ENCODE measurements around the gene OSCP1. TPM values are rescaled to one million over a fixed set of nuclear protein-coding genes. Genes with fewer than 3 reads are reported as not detected.
A peak's percentile ranks its signal among the peaks of the same experiment; 100 is the strongest.

Gene OSCP1
- total RNA-seq, 2 donors from 2014 or later, result 2.7 to 3.1 TPM

GRCh38 chr1:36419140-36419539 is 31.1 kb downstream of the OSCP1 start:
- ATAC-seq, result no peak
- intact Hi-C loops (cut with DNase I, micrococcal nuclease), result no loop called here
- DNase-seq, result no peak

GRCh38 chr1:36417931-36418330 is 32.3 kb downstream of the OSCP1 start:
- DNase-seq (no peak), ATAC-seq (no peak)
- intact Hi-C loops (cut with DNase I, micrococcal nuclease), result no loop called here

- DNase-seq (no peak), ATAC-seq (peak; percentile 79)
- intact Hi-C loops (cut with DNase I, micrococcal nuclease), result no loop called here
Measured at GRCh38 chr1:36415661-36416326, 34.5 kb downstream of the OSCP1 start.

- no peak for ATAC-seq
- DNase-seq, result no peak
- intact Hi-C loops (cut with DNase I, micrococcal nuclease), result no loop called here
Measured at GRCh38 chr1:36414384-36414783, 35.9 kb downstream of the OSCP1 start.

GRCh38 chr1:36411674-36412648 is 38.3 kb downstream of the OSCP1 start:
- ATAC-seq, result peak; percentile 50
- no peak for DNase-seq
- intact Hi-C loops (cut with DNase I, micrococcal nuclease), result no loop called here

GRCh38 chr1:36408479-36408878 is 41.8 kb downstream of the OSCP1 start:
- ATAC-seq (no peak), DNase-seq (no peak)
- intact Hi-C loops (cut with DNase I, micrococcal nuclease), result no loop called here

- intact Hi-C loops (cut with DNase I, micrococcal nuclease), result no loop called here
- ATAC-seq, result no peak
- DNase-seq, result no peak
Measured at GRCh38 chr1:36406440-36406839, 43.8 kb downstream of the OSCP1 start.

- DNase-seq (no peak), ATAC-seq (no peak)
- intact Hi-C loops (cut with DNase I, micrococcal nuclease), result no loop called here
Measured at GRCh38 chr1:36402504-36402890, 47.8 kb downstream of the OSCP1 start.

- no peak for DNase-seq
- ATAC-seq, result no peak
- intact Hi-C loops (cut with DNase I, micrococcal nuclease), result no loop called here
Measured at GRCh38 chr1:36401602-36402503, 48.4 kb downstream of the OSCP1 start.

- intact Hi-C loops (cut with DNase I, micrococcal nuclease), result no loop called here
- ATAC-seq (peak; percentile 11), DNase-seq (peak; percentile 74 to 78)
Measured at GRCh38 chr1:36400825-36401601, 49.2 kb downstream of the OSCP1 start.

GRCh38 chr1:36400514-36400824 is 49.8 kb downstream of the OSCP1 start:
- DNase-seq (no peak), ATAC-seq (no peak)
- intact Hi-C loops (cut with DNase I, micrococcal nuclease), result no loop called here

GRCh38 chr1:36398370-36398977 is 51.8 kb downstream of the OSCP1 start:
- DNase-seq (no peak), ATAC-seq (no peak)
- intact Hi-C loops (cut with DNase I, micrococcal nuclease), result loop anchor here in 1 of 2 donors (10.0 kb wide), 1 partner anchor 1076 kb away; the partner anchor contains the start of gene ZC3H12A

GRCh38 chr1:36397378-36398230 is 52.6 kb downstream of the OSCP1 start, which contains the start of gene LSM10:
LSM10 (minus strand) TSS chr1:36397908; CDS start chr1:36394129, 3,779 bp downstream.
- peak; percentile 93 to 98 for DNase-seq
- intact Hi-C loops (cut with DNase I, micrococcal nuclease), result loop anchor here in 1 of 2 donors (10.0 kb wide), 1 partner anchor 1077 kb away; the partner anchor contains the start of gene ZC3H12A
- peak; percentile 98 for ATAC-seq

GRCh38 chr1:36397083-36397377 is 53.2 kb downstream of the OSCP1 start:
- DNase-seq (no peak), ATAC-seq (peak; percentile 62)
- intact Hi-C loops (cut with DNase I, micrococcal nuclease), result loop anchor here in 1 of 2 donors (10.0 kb wide), 1 partner anchor 1078 kb away; the partner anchor contains the start of gene ZC3H12A

GRCh38 chr1:36396359-36396758 is 53.9 kb downstream of the OSCP1 start:
- intact Hi-C loops (cut with DNase I, micrococcal nuclease), result loop anchor here in 1 of 2 donors (10.0 kb wide), 1 partner anchor 1078 kb away; the partner anchor contains the start of gene ZC3H12A
- DNase-seq (no peak), ATAC-seq (no peak)

- ATAC-seq, result no peak
- no peak for DNase-seq
- intact Hi-C loops (cut with DNase I, micrococcal nuclease), result loop anchor here in 1 of 2 donors (10.0 kb wide), 1 partner anchor 1081 kb away; the partner anchor contains the start of gene ZC3H12A
Measured at GRCh38 chr1:36393686-36394085, 56.6 kb downstream of the OSCP1 start.

- ATAC-seq (no peak), DNase-seq (no peak)
- intact Hi-C loops (cut with DNase I, micrococcal nuclease), result loop anchor here in 1 of 2 donors (10.0 kb wide), 1 partner anchor 1082 kb away; the partner anchor contains the start of gene ZC3H12A
Measured at GRCh38 chr1:36392836-36393235, 57.4 kb downstream of the OSCP1 start.

Measured in left colon (tissue), 2 donors.